Ovary (tissue), 9 donors: ENCODE measurements around the gene NFATC2IP. TPM values are rescaled to one million over a fixed set of nuclear protein-coding genes. Genes with fewer than 3 reads are reported as not detected.

Experiments used
- DNase-seq, 5 donors: peaks; one replicate each; pipeline ENCODE4 v3.0.0-alpha.2; 2019 to 2020
- H3K27ac ChIP-seq, 2 donors: fragments of 200-600 bp; one replicate each; pipeline versions ENCODE4 v1.5.1 to v1.8.0; 2019 to 2022
- H3K27me3 ChIP-seq: fragments of 200-600 bp; one replicate; pipeline ENCODE4 v1.8.0; 2022
- H3K36me3 ChIP-seq: fragments of 200-600 bp; sonication (generic); one replicate; pipeline ENCODE4 v1.5.1; 2019
- H3K4me1 ChIP-seq: one replicate; pipeline ENCODE4 v1.8.1; 2013; ENCODE audit warnings: mild to moderate bottlenecking, moderate library complexity; ENCODE audit not compliant: insufficient read depth
- H3K4me3 ChIP-seq: fragments of 200-600 bp; sonication (generic); one replicate; pipeline ENCODE4 v1.5.1; 2017
- H3K9me3 ChIP-seq, 2 donors: fragments of 200-600 bp in 1 of 2; sonication (generic) in 1 of 2; one replicate each; pipeline versions ENCODE4 v1.5.1 to v1.8.1; 2013 to 2019; ENCODE audit warnings: mild to moderate bottlenecking in 1 of 2, moderate library complexity in 1 of 2
- EP300 ChIP-seq: sonication (generic); formaldehyde crosslinking; IDR thresholded peaks from one replicate; pipeline ENCODE4 v1.6.1; 2017; ENCODE audit warnings: antibody characterized with exemption
- POLR2A ChIP-seq: fragments of 450-650 bp; IDR thresholded peaks from one replicate; pipeline ENCODE4 v1.6.1; 2017; ENCODE audit warnings: antibody characterized with exemption, mild to moderate bottlenecking, moderate library complexity
- WGBS, 3 donors: extraction: QIAGEN DNeasy Blood & Tissue Kit in 1 of 3; methylation state at CpG; one replicate each; pipeline versions ENCODE4 v1.1.5 to v1.1.7; 2013 to 2017; 5-methylcytosine and 5-hydroxymethylcytosine counted together
- intact Hi-C, 4 donors: fragments of 100-400 bp; cut with DNase I; formaldehyde crosslinking; loops; one replicate each; pipeline versions ENCODE4 v1.11.0 to v1.15.1; 2022 to 2023
- polyA plus RNA-seq, 2 donors: library from polyadenylated mRNA; stranded (reverse); fragments of 200-250 nt in 1 of 2; fragments of 350-450 nt in 1 of 2; fragmentation: Illumina TruSeq in 1 of 2; extraction: RNeasy Lipid Tissue Mini Kit (QIAGEN cat#74804) in 1 of 2; gene quantifications; one replicate each; pipeline ENCODE4 v1.2.3, GENCODE V29; 2013 to 2014
- total RNA-seq, 7 donors: library from RNA; depleted of rRNA in 2 of 7; stranded (reverse); fragments of >200 nt in 2 of 7; fragmentation: NEBNext Ultra II Directional in 3 of 7; extraction: Animal tissue kit (Norgen Biotek cat#: 25700) in 3 of 7; gene quantifications; one replicate each; pipeline versions ENCODE4 v1.1.0 to v1.2.4, GENCODE V29; 2016 to 2023
- TF ChIP-seq, protein P1 (sequence below), 3 donors: fragments of 450-650 bp in 2 of 3; fragments of 200-600 bp in 1 of 3; IDR thresholded peaks; one replicate each; pipeline versions ENCODE4 v1.5.1 to v1.8.0; 2016 to 2022; ENCODE audit warnings: antibody characterized with exemption in 3 of 3, mild to moderate bottlenecking in 1 of 3
- donor health status: DM: no; HTN: no; CAD: no; lungs with moderate emphysema.
- donor health status: DM: no; HTN: no; CAD: no.
- donor health status: Bipolar disorder and iron deficiency.
- donor health status: DM: yes; HTN: yes; CAD: no.
- donor health status: DM: no; HTN: no; CAD: no.
- donor health status: DM: yes; HTN: yes; CAD: no.

Gene NFATC2IP
- total and polyA plus RNA-seq, 9 donors: 17.9 to 31.5 (median 23.3) TPM

DNA sequence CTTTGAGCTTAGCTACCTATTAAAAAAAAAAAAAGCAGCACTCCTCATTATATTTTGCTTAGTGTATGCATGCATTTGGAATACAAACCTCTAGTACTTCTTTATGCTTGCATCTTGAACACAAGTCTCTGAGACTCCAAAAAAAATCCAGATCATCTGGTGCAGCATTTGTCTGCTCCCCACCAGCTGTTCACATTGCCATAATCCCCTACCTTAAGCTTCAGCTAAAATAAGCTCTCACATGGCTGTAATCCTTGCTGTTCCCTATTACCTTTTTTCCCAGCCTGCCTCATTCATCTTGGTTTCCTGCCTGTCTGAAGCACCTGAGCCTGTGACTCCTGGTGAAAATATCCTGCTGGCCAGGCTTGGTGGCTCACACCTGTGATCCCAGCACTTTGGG is 7.5 kb upstream of the NFATC2IP start:
- Histone ChIP-seq H3K27ac (no peak overlapping the region), H3K4me3 (no peak overlapping the region), H3K4me1 (peaks cover 3% of the 10 kb centered on the region), H3K27me3 (no peaks in the 10 kb centered on the region), H3K9me3 (no peaks in the 10 kb centered on the region), H3K36me3 (no peaks in the 10 kb centered on the region)
- intact Hi-C loops: loop anchor here in 1 of 4 donors (10.0 kb wide), 1 partner anchor 128 kb away; no protein-coding TSS in a partner anchor
- DNase-seq: no peak
- no peak for TF ChIP-seq EP300
- TF ChIP-seq POLR2A: no peak
- TF ChIP-seq, protein P1, sequence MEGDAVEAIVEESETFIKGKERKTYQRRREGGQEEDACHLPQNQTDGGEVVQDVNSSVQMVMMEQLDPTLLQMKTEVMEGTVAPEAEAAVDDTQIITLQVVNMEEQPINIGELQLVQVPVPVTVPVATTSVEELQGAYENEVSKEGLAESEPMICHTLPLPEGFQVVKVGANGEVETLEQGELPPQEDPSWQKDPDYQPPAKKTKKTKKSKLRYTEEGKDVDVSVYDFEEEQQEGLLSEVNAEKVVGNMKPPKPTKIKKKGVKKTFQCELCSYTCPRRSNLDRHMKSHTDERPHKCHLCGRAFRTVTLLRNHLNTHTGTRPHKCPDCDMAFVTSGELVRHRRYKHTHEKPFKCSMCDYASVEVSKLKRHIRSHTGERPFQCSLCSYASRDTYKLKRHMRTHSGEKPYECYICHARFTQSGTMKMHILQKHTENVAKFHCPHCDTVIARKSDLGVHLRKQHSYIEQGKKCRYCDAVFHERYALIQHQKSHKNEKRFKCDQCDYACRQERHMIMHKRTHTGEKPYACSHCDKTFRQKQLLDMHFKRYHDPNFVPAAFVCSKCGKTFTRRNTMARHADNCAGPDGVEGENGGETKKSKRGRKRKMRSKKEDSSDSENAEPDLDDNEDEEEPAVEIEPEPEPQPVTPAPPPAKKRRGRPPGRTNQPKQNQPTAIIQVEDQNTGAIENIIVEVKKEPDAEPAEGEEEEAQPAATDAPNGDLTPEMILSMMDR (IDR thresholded peaks at IDR 0.05): no peak

DNA sequence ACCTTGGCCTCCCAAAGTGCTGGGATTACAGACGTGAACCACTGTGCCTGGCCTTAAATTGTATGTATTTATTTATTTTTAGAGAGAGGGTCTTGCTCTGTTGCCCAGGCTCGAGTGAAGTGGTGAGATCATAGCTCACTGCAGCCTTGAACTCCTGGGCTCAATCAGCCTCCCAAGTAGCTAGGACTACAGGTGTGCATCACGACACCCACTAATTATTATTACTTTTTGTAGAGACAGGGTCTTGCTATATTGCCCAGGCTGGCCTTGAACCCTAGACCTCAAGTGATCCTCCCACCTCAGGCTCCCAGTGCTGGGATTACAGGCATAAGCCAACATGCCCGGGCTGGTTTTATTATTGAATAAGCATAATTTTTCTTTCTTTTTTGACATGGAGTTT is 4.1 kb upstream of the NFATC2IP start:
- intact Hi-C loops: loop anchor here in 3 of 4 donors (5.0 to 10.0 kb wide), 3 partner anchors 84 to 132 kb away; partner anchors contain the start of genes ATXN2L (in 1 of the 3) and SH2B1 (in 1 of the 3)
- H3K27ac ChIP-seq: no peak overlapping the region

DNA sequence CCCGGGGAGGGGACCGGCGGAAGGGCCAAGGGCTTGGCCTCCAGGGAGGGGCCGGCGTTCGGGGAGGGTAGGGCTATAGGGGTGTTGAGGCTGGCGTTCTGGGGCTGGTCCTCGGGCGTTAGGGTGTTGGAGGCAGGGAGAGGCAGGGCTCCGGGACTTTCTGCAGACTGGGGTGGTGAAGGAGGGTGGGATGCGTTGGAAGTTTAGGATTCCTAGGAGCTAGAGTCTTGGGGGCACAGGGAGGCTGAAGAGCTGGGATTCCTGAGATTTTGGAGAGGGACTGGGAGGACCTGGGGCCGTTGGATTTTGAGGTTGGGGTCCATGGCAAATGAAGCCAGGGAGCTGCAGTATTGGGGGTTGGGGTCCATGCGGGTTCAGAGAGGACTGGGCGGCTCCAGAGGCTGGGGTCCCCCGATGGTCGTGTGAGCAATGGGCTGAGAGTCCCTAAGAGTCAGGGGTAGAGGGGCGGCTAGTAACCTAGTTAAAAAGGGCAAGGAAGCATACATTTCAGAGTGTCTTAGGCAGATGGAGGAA is 740 bp downstream of the NFATC2IP start:
- peaks cover 4% of the 10 kb centered on the region for H3K4me1 ChIP-seq
- peak overlapping the region; percentile 92 for H3K4me3 ChIP-seq
- no peaks in the 10 kb centered on the region for H3K36me3 ChIP-seq
- peak overlapping the region in 1 of 2 donors; percentile 58 for H3K27ac ChIP-seq
- peak in 1 of 5 donors; percentile 62 for DNase-seq
- intact Hi-C loops: no loop called here
- H3K9me3 ChIP-seq: no peaks in the 10 kb centered on the region
- 1 to 3% (median 1%) methylated on average over 17 of the region's 17 CpGs for WGBS, 3 donors
- no peak for TF ChIP-seq EP300
- no peak for TF ChIP-seq POLR2A
- TF ChIP-seq, protein P1 (IDR thresholded peaks at IDR 0.05): no peak
- no peaks in the 10 kb centered on the region for H3K27me3 ChIP-seq

More for the DNA sequence above, 4.1 kb upstream of the NFATC2IP start:
- Histone ChIP-seq H3K36me3 (no peaks in the 10 kb centered on the region), H3K4me3 (no peak overlapping the region), H3K4me1 (peaks cover 5% of the 10 kb centered on the region), H3K9me3 (no peaks in the 10 kb centered on the region), H3K27me3 (no peaks in the 10 kb centered on the region)
- WGBS, 3 donors: 34 to 55% (median 39%) methylated on average over 4 of the region's 4 CpGs
- TF ChIP-seq, protein P1 (IDR thresholded peaks at IDR 0.05): no peak
- TF ChIP-seq EP300 (no peak), POLR2A (no peak)
- no peak for DNase-seq

DNA sequence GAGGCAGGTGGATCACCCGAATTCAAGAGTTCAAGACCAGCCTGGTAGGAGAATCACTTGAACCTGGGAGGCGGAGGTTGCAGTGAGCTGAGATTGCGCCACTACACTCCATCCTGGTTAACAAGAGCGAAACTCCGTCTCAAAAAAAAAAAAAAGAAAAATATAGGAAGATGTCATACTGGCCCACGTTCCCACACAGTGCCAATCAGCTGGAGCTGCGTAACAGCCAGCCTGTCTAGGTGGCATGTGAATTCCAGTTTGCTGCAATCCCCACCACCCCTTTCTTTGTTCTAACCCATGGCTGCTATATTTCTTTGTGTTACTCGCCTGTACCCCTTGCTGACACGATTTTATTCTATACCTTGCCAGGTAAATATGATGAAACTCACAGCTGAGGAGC is 7.5 kb downstream of the NFATC2IP start:
- no peak overlapping the region for H3K4me3 ChIP-seq
- intact Hi-C loops: no loop called here
- WGBS, 3 donors: 92 to 96% (median 93%) methylated on average over 9 of the region's 9 CpGs
- no peaks in the 10 kb centered on the region for H3K9me3 ChIP-seq
- no peaks in the 10 kb centered on the region for H3K36me3 ChIP-seq
- no peaks in the 10 kb centered on the region for H3K4me1 ChIP-seq
- no peak for DNase-seq
- no peak overlapping the region for H3K27ac ChIP-seq
- no peak for TF ChIP-seq EP300
- no peak for TF ChIP-seq POLR2A
- TF ChIP-seq, protein P1 (IDR thresholded peaks at IDR 0.05): no peak
- no peaks in the 10 kb centered on the region for H3K27me3 ChIP-seq
